GM23338 (cell line): ENCODE results near the gene NKD1. TPM values are rescaled to one million over a fixed set of nuclear protein-coding genes. Genes with fewer than 3 reads are reported as not detected.

Experiments
- ATAC-seq: fragments of 200-7000 bp; cut with Tn5 transposase; 3 replicates; pipeline ENCODE4 v1.9.1; 2020
- DNase-seq: peaks from one replicate; pipeline ENCODE4 v3.0.0-alpha.2; 2015; ENCODE audit warnings: low spot score
- H2AFZ ChIP-seq: fragments of 200-600 bp; sonication (generic); 2 replicates; pipeline ENCODE4 v1.8.0; 2016; ENCODE audit warnings: antibody characterized with exemption, mild to moderate bottlenecking, moderate library complexity
- H3F3A ChIP-seq: fragments of 200-600 bp; sonication (generic); replicated peaks from 2 replicates; pipeline ENCODE4 v1.8.0; 2017; ENCODE audit warnings: antibody characterized with exemption, mixed run types, low read depth
- H3K27ac ChIP-seq: fragments of 200-600 bp; sonication (generic); 2 replicates; pipeline ENCODE4 v1.6.1; 2016; ENCODE audit warnings: low read depth
- H3K27me3 ChIP-seq: fragments of 200-600 bp; sonication (generic); 2 replicates; pipeline ENCODE4 v1.8.0; 2016; ENCODE audit warnings: mild to moderate bottlenecking, mixed run types, moderate library complexity; ENCODE audit not compliant: insufficient read depth
- H3K36me3 ChIP-seq: fragments of 200-600 bp; sonication (generic); 2 replicates; pipeline ENCODE4 v1.8.0; 2016; ENCODE audit warnings: mild to moderate bottlenecking; ENCODE audit not compliant: insufficient read depth
- H3K4me1 ChIP-seq: fragments of 200-600 bp; sonication (generic); 2 replicates; pipeline ENCODE4 v1.8.0; 2016; ENCODE audit warnings: mild to moderate bottlenecking, moderate library complexity; ENCODE audit not compliant: insufficient read depth
- H3K4me2 ChIP-seq: fragments of 200-600 bp; sonication (generic); 2 replicates; pipeline ENCODE4 v1.7.1; 2017; ENCODE audit warnings: mixed run types
- H3K4me3 ChIP-seq: fragments of 200-600 bp; sonication (generic); 2 replicates; pipeline ENCODE4 v1.6.1; 2016; ENCODE audit warnings: mixed run types
- H3K79me2 ChIP-seq: fragments of 200-600 bp; sonication (generic); replicated peaks from 2 replicates; pipeline ENCODE4 v1.8.0; 2017; ENCODE audit warnings: mild to moderate bottlenecking; ENCODE audit not compliant: insufficient read depth
- H3K9me2 ChIP-seq: fragments of 200-600 bp; sonication (generic); 2 replicates; pipeline ENCODE4 v1.8.0; 2017; ENCODE audit not compliant: insufficient read depth
- H4K20me1 ChIP-seq: fragments of 200-600 bp; sonication (generic); replicated peaks from 2 replicates; pipeline ENCODE4 v1.8.0; 2017; ENCODE audit warnings: mild to moderate bottlenecking; ENCODE audit not compliant: insufficient read depth
- H3K27ac Mint-ChIP-seq: 2 replicates; pipeline ENCODE4 v1.8.0; 2020; ENCODE audit warnings: inconsistent platforms, mild to moderate bottlenecking, moderate library complexity, mixed read lengths
- H3K27me3 Mint-ChIP-seq: 3 replicates; pipeline ENCODE4 v1.8.0; 2022; ENCODE audit warnings: low read depth, mild to moderate bottlenecking, moderate library complexity, mixed read lengths, inconsistent platforms; ENCODE audit not compliant: insufficient read depth, poor library complexity
- H3K36me3 Mint-ChIP-seq: 3 replicates; pipeline ENCODE4 v1.8.0; 2021; ENCODE audit warnings: low read depth, mild to moderate bottlenecking, inconsistent platforms, moderate library complexity, mixed read lengths
- H3K4me1 Mint-ChIP-seq: 3 replicates; pipeline ENCODE4 v1.8.0; 2020; ENCODE audit warnings: mild to moderate bottlenecking, inconsistent platforms, mixed read lengths
- H3K4me3 Mint-ChIP-seq: 3 replicates; pipeline ENCODE4 v1.8.0; 2021; ENCODE audit warnings: moderate library complexity, mild to moderate bottlenecking, inconsistent platforms, mixed read lengths
- H3K9me3 Mint-ChIP-seq: 3 replicates; pipeline ENCODE4 v1.8.0; 2020; ENCODE audit warnings: moderate library complexity, mild to moderate bottlenecking, inconsistent platforms, mixed read lengths
- CREB1 ChIP-seq: fragments of 250-450 bp; sonication (Bioruptor Pico); IDR thresholded peaks from 2 replicates; pipeline ENCODE4 v1.5.0; 2020; ENCODE audit warnings: low read depth, mild to moderate bottlenecking, moderate library complexity
- EZH2 ChIP-seq: fragments of 200-600 bp; sonication (generic); IDR thresholded peaks from one replicate; pipeline ENCODE4 v1.8.0; 2017; ENCODE audit warnings: antibody characterized with exemption, mild to moderate bottlenecking, low read depth; ENCODE audit not compliant: unreplicated experiment
- EZH2phosphoT487 ChIP-seq: fragments of 200-600 bp; sonication (generic); IDR thresholded peaks from one replicate; pipeline ENCODE4 v1.8.1; 2018; ENCODE audit warnings: antibody characterized with exemption; ENCODE audit not compliant: unreplicated experiment
- NANOG ChIP-seq: IDR thresholded peaks from 2 replicates; pipeline ENCODE4 v1.6.1; 2016; ENCODE audit warnings: antibody characterized with exemption, borderline replicate concordance
- STAT1 ChIP-seq: IDR thresholded peaks from one replicate; pipeline ENCODE4 v1.6.1; 2016; ENCODE audit warnings: antibody characterized with exemption; ENCODE audit not compliant: unreplicated experiment
- ZNF114 ChIP-seq: fragments of 250-450 bp; sonication (Bioruptor Pico); IDR thresholded peaks from 2 replicates; pipeline ENCODE4 v1.5.0; 2020; ENCODE audit warnings: mild to moderate bottlenecking, moderate library complexity
- ZNF331 ChIP-seq: fragments of 250-450 bp; sonication (Bioruptor Pico); IDR thresholded peaks from 2 replicates; pipeline ENCODE4 v1.5.0; 2020; ENCODE audit warnings: low read depth, mild to moderate bottlenecking, moderate library complexity
- polyA plus RNA-seq: library from polyadenylated mRNA; unstranded; fragments of >200 nt; fragmentation: Nextera tagmentation; extraction: Ambion mirVana; gene quantifications from 2 replicates; pipeline ENCODE4 v1.2.1, GENCODE V29; 2016
- total RNA-seq: library from RNA; depleted of rRNA; stranded (reverse); fragments of >200 nt; shearing (Covaris generic); gene quantifications from 2 replicates; pipeline ENCODE4 v1.2.3, GENCODE V29; 2014
- TF ChIP-seq, protein P1 (sequence below): IDR thresholded peaks from one replicate; pipeline ENCODE4 v1.6.1; 2018; ENCODE audit warnings: antibody characterized with exemption; ENCODE audit not compliant: unreplicated experiment

NKD1 gene
- total and polyA plus RNA-seq, 2 experiments from 2014 or later: 2.1 to 2.3 TPM

DNA sequence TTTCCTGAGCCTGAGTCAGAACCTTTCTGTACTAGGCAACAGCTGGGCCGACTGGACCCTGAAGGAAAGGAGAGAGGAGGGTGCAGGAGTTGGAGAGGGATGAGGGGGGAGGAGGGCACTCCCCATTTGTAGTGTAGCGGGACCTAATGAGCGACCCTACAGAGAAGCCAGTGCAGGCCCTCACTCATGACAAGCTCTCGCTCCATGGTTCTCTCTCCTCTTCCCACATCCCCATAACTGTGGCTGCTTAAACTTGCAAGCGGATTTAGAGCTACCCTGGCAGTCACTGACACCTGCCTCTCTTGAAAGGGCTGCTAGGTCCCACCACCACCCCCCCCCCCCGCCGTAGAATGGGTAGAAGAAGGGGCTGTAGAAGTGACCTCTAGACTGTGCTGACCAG lies 14.5 kb downstream of the NKD1 start:
- Mint-ChIP-seq H3K27ac (no peak overlapping the region), H3K27me3 (peaks cover 5% of the 10 kb centered on the region), H3K4me1 (peaks cover under 1% of the 10 kb centered on the region; the same call in 2 of the 3 replicates), H3K4me3 (no peak overlapping the region), H3K9me3 (no peaks in the 10 kb centered on the region; the same call in 2 of the 3 replicates), H3K36me3 (peaks cover under 1% of the 10 kb centered on the region; the same call in 2 of the 3 replicates)
- H3K9me2 ChIP-seq: 0 out of 2 replicates have a peak, but pooled peaks cover 3% of the 10 kb centered on the region
- no peaks in the 10 kb centered on the region; the same call in 1 of the 2 replicates for H4K20me1 ChIP-seq
- no peak overlapping the region for H3K4me2 ChIP-seq
- TF ChIP-seq ZNF331 (CRISPR knock-in tag) (no peak), STAT1 (no peak), NANOG (no peak), ZNF114 (CRISPR knock-in tag) (no peak), CREB1 (no peak)
- no peaks in the 10 kb centered on the region for H3F3A ChIP-seq
- no peak overlapping the region for H2AFZ ChIP-seq
- H3K36me3 ChIP-seq: no peaks in the 10 kb centered on the region
- no peaks in the 10 kb centered on the region for H3K27me3 ChIP-seq
- no peak overlapping the region for H3K27ac ChIP-seq
- ATAC-seq (no peak), DNase-seq (no peak)
- no peaks in the 10 kb centered on the region for H3K4me1 ChIP-seq
- H3K79me2 ChIP-seq: no peaks in the 10 kb centered on the region
- H3K4me3 ChIP-seq: no peak overlapping the region

DNA sequence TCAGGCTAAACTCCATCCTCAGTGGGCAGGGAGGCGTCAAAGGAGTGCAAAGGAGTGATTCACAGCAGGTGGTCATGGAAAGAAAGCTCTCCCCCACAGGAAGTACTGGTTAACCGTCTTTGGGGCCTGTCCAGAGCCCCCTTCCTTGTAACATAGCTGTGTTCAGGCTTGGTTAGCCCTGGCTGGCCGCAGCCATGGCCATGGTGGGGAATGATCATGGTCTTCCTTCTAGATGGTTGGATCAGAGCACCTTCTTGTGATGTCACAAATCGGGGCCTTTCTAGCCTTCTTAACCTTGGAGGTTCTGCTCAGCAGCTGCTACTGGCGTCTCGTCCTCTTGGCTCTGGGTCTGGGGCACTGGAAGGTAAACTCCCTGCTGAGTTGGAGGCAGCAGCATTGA lies 15.8 kb downstream of the NKD1 start:
- Histone ChIP-seq H3K4me2 (no peak overlapping the region), H3K4me3 (no peak overlapping the region), H3K27me3 (no peaks in the 10 kb centered on the region), H4K20me1 (no peaks in the 10 kb centered on the region; the same call in 1 of the 2 replicates), H3K36me3 (no peaks in the 10 kb centered on the region), H3K27ac (no peak overlapping the region), H3K4me1 (no peaks in the 10 kb centered on the region), H3K79me2 (no peaks in the 10 kb centered on the region), H3F3A (no peaks in the 10 kb centered on the region), H2AFZ (no peak overlapping the region), H3K9me2 (0 out of 2 replicates have a peak, but pooled peaks cover 3% of the 10 kb centered on the region)
- Mint-ChIP-seq H3K27ac (no peak overlapping the region), H3K36me3 (no peaks in the 10 kb centered on the region; the same call in 1 of the 3 replicates), H3K27me3 (peaks cover 5% of the 10 kb centered on the region), H3K4me3 (no peak overlapping the region), H3K4me1 (peaks cover 11% of the 10 kb centered on the region), H3K9me3 (no peaks in the 10 kb centered on the region)
- no peak for TF ChIP-seq EZH2
- TF ChIP-seq STAT1: no peak
- no peak for TF ChIP-seq ZNF331 (CRISPR knock-in tag)
- TF ChIP-seq, protein P1, sequence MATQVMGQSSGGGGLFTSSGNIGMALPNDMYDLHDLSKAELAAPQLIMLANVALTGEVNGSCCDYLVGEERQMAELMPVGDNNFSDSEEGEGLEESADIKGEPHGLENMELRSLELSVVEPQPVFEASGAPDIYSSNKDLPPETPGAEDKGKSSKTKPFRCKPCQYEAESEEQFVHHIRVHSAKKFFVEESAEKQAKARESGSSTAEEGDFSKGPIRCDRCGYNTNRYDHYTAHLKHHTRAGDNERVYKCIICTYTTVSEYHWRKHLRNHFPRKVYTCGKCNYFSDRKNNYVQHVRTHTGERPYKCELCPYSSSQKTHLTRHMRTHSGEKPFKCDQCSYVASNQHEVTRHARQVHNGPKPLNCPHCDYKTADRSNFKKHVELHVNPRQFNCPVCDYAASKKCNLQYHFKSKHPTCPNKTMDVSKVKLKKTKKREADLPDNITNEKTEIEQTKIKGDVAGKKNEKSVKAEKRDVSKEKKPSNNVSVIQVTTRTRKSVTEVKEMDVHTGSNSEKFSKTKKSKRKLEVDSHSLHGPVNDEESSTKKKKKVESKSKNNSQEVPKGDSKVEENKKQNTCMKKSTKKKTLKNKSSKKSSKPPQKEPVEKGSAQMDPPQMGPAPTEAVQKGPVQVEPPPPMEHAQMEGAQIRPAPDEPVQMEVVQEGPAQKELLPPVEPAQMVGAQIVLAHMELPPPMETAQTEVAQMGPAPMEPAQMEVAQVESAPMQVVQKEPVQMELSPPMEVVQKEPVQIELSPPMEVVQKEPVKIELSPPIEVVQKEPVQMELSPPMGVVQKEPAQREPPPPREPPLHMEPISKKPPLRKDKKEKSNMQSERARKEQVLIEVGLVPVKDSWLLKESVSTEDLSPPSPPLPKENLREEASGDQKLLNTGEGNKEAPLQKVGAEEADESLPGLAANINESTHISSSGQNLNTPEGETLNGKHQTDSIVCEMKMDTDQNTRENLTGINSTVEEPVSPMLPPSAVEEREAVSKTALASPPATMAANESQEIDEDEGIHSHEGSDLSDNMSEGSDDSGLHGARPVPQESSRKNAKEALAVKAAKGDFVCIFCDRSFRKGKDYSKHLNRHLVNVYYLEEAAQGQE: no peak
- no peak for TF ChIP-seq CREB1
- no peak for TF ChIP-seq EZH2phosphoT487
- ATAC-seq (no peak), DNase-seq (no peak)
